ENCODE measurements around the gene SLC9C1. TPM values are rescaled to one million over a fixed set of nuclear protein-coding genes. Genes with fewer than 3 reads are reported as not detected.

Gene SLC9C1
- total RNA-seq, 2 experiments from 2014 or later: not detected

- ATAC-seq (ENCODE audit: poor library complexity) (no peak), DNase-seq (no peak)
- CTCF ChIA-PET: no interaction called here
- peaks cover 0 to 3% of the 10 kb centered on the region in 2 experiments for H3K27me3 ChIP-seq (ENCODE audit: control insufficient read depth in 1 of 2, insufficient read depth in 2 of 2, low read length in 2 of 2)
- H3K4me1 Mint-ChIP-seq (ENCODE audit: low read depth): no peaks in the 10 kb centered on the region
- H3K4me3 ChIP-seq (ENCODE audit: low read length): no peak overlapping the region
- no peak overlapping the region for H3K27ac ChIP-seq (ENCODE audit: low read depth in 1 of 2, low read length in 2 of 2)
- no peaks in the 10 kb centered on the region for H3K36me3 ChIP-seq (ENCODE audit: insufficient read depth, low read length)
- no peaks in the 10 kb centered on the region for H3K9me3 ChIP-seq (ENCODE audit: control insufficient read depth in 1 of 2, insufficient read depth in 1 of 2, low read length in 2 of 2)
- H3K4me1 ChIP-seq (ENCODE audit: insufficient read depth, low read length): no peaks in the 10 kb centered on the region
- no peaks in the 10 kb centered on the region for H3K9me3 Mint-ChIP-seq
- no peak overlapping the region for H3K27ac Mint-ChIP-seq
- intact Hi-C loops (cut with DNase I, micrococcal nuclease): no loop called here
- H3K36me3 Mint-ChIP-seq (ENCODE audit: low read depth): peaks cover 5% of the 10 kb centered on the region
- TF ChIP-seq, protein P1, sequence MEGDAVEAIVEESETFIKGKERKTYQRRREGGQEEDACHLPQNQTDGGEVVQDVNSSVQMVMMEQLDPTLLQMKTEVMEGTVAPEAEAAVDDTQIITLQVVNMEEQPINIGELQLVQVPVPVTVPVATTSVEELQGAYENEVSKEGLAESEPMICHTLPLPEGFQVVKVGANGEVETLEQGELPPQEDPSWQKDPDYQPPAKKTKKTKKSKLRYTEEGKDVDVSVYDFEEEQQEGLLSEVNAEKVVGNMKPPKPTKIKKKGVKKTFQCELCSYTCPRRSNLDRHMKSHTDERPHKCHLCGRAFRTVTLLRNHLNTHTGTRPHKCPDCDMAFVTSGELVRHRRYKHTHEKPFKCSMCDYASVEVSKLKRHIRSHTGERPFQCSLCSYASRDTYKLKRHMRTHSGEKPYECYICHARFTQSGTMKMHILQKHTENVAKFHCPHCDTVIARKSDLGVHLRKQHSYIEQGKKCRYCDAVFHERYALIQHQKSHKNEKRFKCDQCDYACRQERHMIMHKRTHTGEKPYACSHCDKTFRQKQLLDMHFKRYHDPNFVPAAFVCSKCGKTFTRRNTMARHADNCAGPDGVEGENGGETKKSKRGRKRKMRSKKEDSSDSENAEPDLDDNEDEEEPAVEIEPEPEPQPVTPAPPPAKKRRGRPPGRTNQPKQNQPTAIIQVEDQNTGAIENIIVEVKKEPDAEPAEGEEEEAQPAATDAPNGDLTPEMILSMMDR (IDR thresholded peaks at IDR 0.05): no peak
- H3K4me3 Mint-ChIP-seq: no peak overlapping the region
- POLR2A ChIA-PET: no interaction called here
- H3K27me3 Mint-ChIP-seq: no peaks in the 10 kb centered on the region
These were observed 93.7 kb downstream of the SLC9C1 start for GRCh38 chr3:112200317-112200666.

DNA sequence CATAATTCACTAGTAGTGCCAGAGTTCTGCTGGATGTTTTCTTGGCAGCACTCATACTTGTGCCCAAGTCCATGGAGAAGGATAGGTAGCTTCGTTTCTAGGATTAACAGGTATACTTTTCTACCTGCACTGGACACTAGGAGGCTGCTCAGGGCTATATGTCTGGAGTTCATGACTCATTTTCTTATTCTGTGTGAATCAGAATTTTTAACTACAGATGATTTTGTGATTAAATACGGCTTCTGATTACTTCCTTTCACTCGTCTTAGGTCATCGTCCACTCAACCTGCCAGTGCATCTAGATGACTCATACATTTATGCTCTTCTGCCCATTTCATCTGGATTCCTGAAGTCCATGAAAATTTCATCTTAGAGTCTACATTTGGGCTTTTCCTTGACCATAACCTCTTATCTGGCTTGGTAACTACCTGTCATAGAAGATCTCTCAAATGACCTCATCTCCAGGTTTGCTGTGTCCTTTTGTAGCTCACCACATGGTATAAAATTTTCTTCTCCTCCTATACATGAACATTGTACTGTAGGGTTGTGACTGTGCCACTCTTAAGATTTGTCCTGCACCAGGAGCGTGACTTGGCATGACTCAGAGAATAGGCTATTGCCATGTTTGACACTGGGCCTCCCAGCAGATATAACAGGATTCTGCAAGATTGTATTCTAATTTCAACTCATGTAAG is 94.2 kb downstream of the SLC9C1 start:
- Histone ChIP-seq H3K27ac (ENCODE audit: low read depth in 1 of 2, low read length in 2 of 2) (no peak overlapping the region), H3K27me3 (ENCODE audit: control insufficient read depth in 1 of 2, insufficient read depth in 2 of 2, low read length in 2 of 2) (peaks cover 0 to 3% of the 10 kb centered on the region in 2 experiments), H3K4me1 (ENCODE audit: insufficient read depth, low read length) (no peaks in the 10 kb centered on the region), H3K36me3 (ENCODE audit: insufficient read depth, low read length) (no peaks in the 10 kb centered on the region), H3K4me3 (ENCODE audit: low read length) (no peak overlapping the region), H3K9me3 (ENCODE audit: control insufficient read depth in 1 of 2, insufficient read depth in 1 of 2, low read length in 2 of 2) (no peaks in the 10 kb centered on the region)
- Mint-ChIP-seq H3K36me3 (ENCODE audit: low read depth) (peaks cover 5% of the 10 kb centered on the region), H3K27ac (no peak overlapping the region), H3K4me1 (ENCODE audit: low read depth) (no peaks in the 10 kb centered on the region), H3K27me3 (no peaks in the 10 kb centered on the region), H3K4me3 (no peak overlapping the region), H3K9me3 (no peaks in the 10 kb centered on the region)
- DNase-seq: no peak
- ChIA-PET CTCF (no interaction called here), POLR2A (no interaction called here)
- no peak for ATAC-seq (ENCODE audit: poor library complexity)
- TF ChIP-seq, protein P1 (IDR thresholded peaks at IDR 0.05): no peak
- intact Hi-C loops (cut with DNase I, micrococcal nuclease): no loop called here

- H3K4me1 Mint-ChIP-seq (ENCODE audit: low read depth): no peaks in the 10 kb centered on the region
- peaks cover 14% of the 10 kb centered on the region for H3K36me3 Mint-ChIP-seq (ENCODE audit: low read depth)
These were observed 96.9 kb downstream of the SLC9C1 start for GRCh38 chr3:112197131-112197530.

More at GRCh38 chr3:112197131-112197530, 96.9 kb downstream of the SLC9C1 start:
- no peak overlapping the region for H3K4me3 Mint-ChIP-seq
- no peak overlapping the region for H3K27ac ChIP-seq (ENCODE audit: low read depth in 1 of 2, low read length in 2 of 2)
- H3K9me3 ChIP-seq (ENCODE audit: control insufficient read depth in 1 of 2, insufficient read depth in 1 of 2, low read length in 2 of 2): peaks cover 11 to 14% of the 10 kb centered on the region in 2 experiments
- H3K27ac Mint-ChIP-seq: no peak overlapping the region
- DNase-seq (no peak), ATAC-seq (ENCODE audit: poor library complexity) (no peak)
- CTCF ChIA-PET: no interaction called here
- TF ChIP-seq, protein P1 (IDR thresholded peaks at IDR 0.05): no peak
- H3K4me1 ChIP-seq (ENCODE audit: insufficient read depth, low read length): no peaks in the 10 kb centered on the region
- H3K27me3 ChIP-seq (ENCODE audit: control insufficient read depth in 1 of 2, insufficient read depth in 2 of 2, low read length in 2 of 2): no peaks in the 10 kb centered on the region
- no peaks in the 10 kb centered on the region for H3K36me3 ChIP-seq (ENCODE audit: insufficient read depth, low read length)
- no peak overlapping the region for H3K4me3 ChIP-seq (ENCODE audit: low read length)
- POLR2A ChIA-PET: no interaction called here
- intact Hi-C loops (cut with DNase I, micrococcal nuclease): no loop called here
- H3K9me3 Mint-ChIP-seq: peaks cover 9% of the 10 kb centered on the region
- peaks cover 3% of the 10 kb centered on the region for H3K27me3 Mint-ChIP-seq
